HG02642 (cell line): Measurements from ENCODE around the gene XPOT.
"Not testable (repeated sequence)": the region's sequence is repeated elsewhere in the genome, so short reads cannot be mapped to it uniquely, and the experiment has no call there.

ENCODE experiments used
- ATAC-seq: cut with Tn5 transposase; IDR thresholded peaks from one replicate; pipeline ENCODE4 v1.9.1; 2021; ENCODE audit warnings: mild to moderate bottlenecking; ENCODE audit not compliant: unreplicated experiment, poor library complexity

Gene XPOT

GRCh38 chr12:64403707-64404469 lies at the start of gene XPOT:
XPOT (plus strand) TSS chr12:64404392; CDS start chr12:64410036, 5,644 bp downstream.
- peak; percentile 95 for ATAC-seq

- ATAC-seq, result not testable (repeated sequence)
Observed at GRCh38 chr12:64356209-64356608, 48.0 kb upstream of the XPOT start.

- ATAC-seq, result not testable (repeated sequence)
Observed at GRCh38 chr12:64361173-64361572, 43.0 kb upstream of the XPOT start.

- no peak for ATAC-seq
Observed at GRCh38 chr12:64362721-64363305, 41.4 kb upstream of the XPOT start.

- no peak for ATAC-seq
Observed at GRCh38 chr12:64383675-64384074, 20.5 kb upstream of the XPOT start.

- ATAC-seq, result no peak
Observed at GRCh38 chr12:64385019-64385418, 19.2 kb upstream of the XPOT start.

- ATAC-seq, result no peak
Observed at GRCh38 chr12:64385468-64385867, 18.7 kb upstream of the XPOT start.

GRCh38 chr12:64387197-64387816 lies 16.9 kb upstream of the XPOT start:
- ATAC-seq, result no peak

GRCh38 chr12:64389154-64389553 lies 15.0 kb upstream of the XPOT start:
- ATAC-seq, result no peak

- no peak for ATAC-seq
Observed at GRCh38 chr12:64390275-64390851, 13.8 kb upstream of the XPOT start, which contains the start of gene C12orf56. C12orf56 (minus strand) TSS chr12:64390758; CDS start chr12:64390565, 193 bp downstream.

GRCh38 chr12:64392221-64392620 lies 12.0 kb upstream of the XPOT start:
- no peak for ATAC-seq

GRCh38 chr12:64395739-64396138 lies 8.5 kb upstream of the XPOT start:
- ATAC-seq, result no peak

- ATAC-seq, result no peak
Observed at GRCh38 chr12:64400041-64400440, 4.2 kb upstream of the XPOT start.

GRCh38 chr12:64402181-64402580 lies 2.0 kb upstream of the XPOT start:
- ATAC-seq, result no peak

GRCh38 chr12:64404470-64405256 lies 471 bp downstream of the XPOT start:
- peak; percentile 41 for ATAC-seq

- ATAC-seq, result no peak
Observed at GRCh38 chr12:64407342-64408223, 3.4 kb downstream of the XPOT start.

GRCh38 chr12:64411427-64411826 lies 7.2 kb downstream of the XPOT start:
- no peak for ATAC-seq

GRCh38 chr12:64412459-64412858 lies 8.3 kb downstream of the XPOT start:
- no peak for ATAC-seq

GRCh38 chr12:64413884-64414283 lies 9.7 kb downstream of the XPOT start:
- ATAC-seq, result no peak
